Neural progenitor cell (in vitro differentiated cells): ENCODE results near the gene EMP1. TPM values are rescaled to one million over a fixed set of nuclear protein-coding genes. Genes with fewer than 3 reads are reported as not detected.

ENCODE experiments used
- DNase-seq: peaks from one replicate; pipeline ENCODE4 v3.0.0-alpha.2; 2016; ENCODE audit warnings: low spot score
- H2AFZ ChIP-seq: fragments of 200-600 bp; sonication (generic); replicated peaks from 2 replicates; pipeline ENCODE4 v1.6.1; 2016; ENCODE audit warnings: antibody characterized with exemption
- H3F3A ChIP-seq: fragments of 200-600 bp; sonication (generic); 2 replicates; pipeline ENCODE4 v1.6.1; 2016; ENCODE audit warnings: antibody characterized with exemption, low read depth
- H3K27ac ChIP-seq: fragments of 200-600 bp; sonication (generic); 2 replicates; pipeline ENCODE4 v1.5.1; 2016; ENCODE audit warnings: mild to moderate bottlenecking
- H3K27me3 ChIP-seq: fragments of 200-600 bp; sonication (generic); 2 replicates; pipeline ENCODE4 v1.6.1; 2016; ENCODE audit warnings: mild to moderate bottlenecking, moderate library complexity
- H3K36me3 ChIP-seq: fragments of 200-600 bp; sonication (generic); 2 replicates; pipeline ENCODE4 v1.5.1; 2016
- H3K4me1 ChIP-seq: fragments of 200-600 bp; sonication (generic); 2 replicates; pipeline ENCODE4 v1.6.1; 2016; ENCODE audit warnings: mixed run types
- H3K4me2 ChIP-seq: fragments of 200-600 bp; sonication (generic); 2 replicates; pipeline ENCODE4 v1.6.1; 2016
- H3K4me3 ChIP-seq: fragments of 200-600 bp; sonication (generic); 2 replicates; pipeline ENCODE4 v1.5.1; 2016
- H3K79me2 ChIP-seq: fragments of 200-600 bp; sonication (generic); 2 replicates; pipeline ENCODE4 v1.6.1; 2016; ENCODE audit warnings: low read depth
- H3K9ac ChIP-seq: fragments of 200-600 bp; sonication (generic); 2 replicates; pipeline ENCODE4 v1.6.1; 2016
- H3K9me3 ChIP-seq: fragments of 200-600 bp; sonication (generic); 2 replicates; pipeline ENCODE4 v1.5.1; 2016; ENCODE audit warnings: low read depth
- H4K20me1 ChIP-seq: fragments of 200-600 bp; sonication (generic); 2 replicates; pipeline ENCODE4 v1.6.1; 2016; ENCODE audit warnings: low read depth
- H3K27ac Mint-ChIP-seq: 3 replicates; pipeline ENCODE4 v1.8.0; 2021; ENCODE audit warnings: mixed read lengths
- H3K27me3 Mint-ChIP-seq: 2 replicates; pipeline ENCODE4 v1.8.0; 2022; ENCODE audit warnings: low read depth, mild to moderate bottlenecking, inconsistent platforms, moderate library complexity, mixed read lengths; ENCODE audit not compliant: insufficient read depth
- H3K36me3 Mint-ChIP-seq: 3 replicates; pipeline ENCODE4 v1.8.0; 2021; ENCODE audit warnings: mixed read lengths
- H3K4me1 Mint-ChIP-seq: 3 replicates; pipeline ENCODE4 v1.8.0; 2021; ENCODE audit warnings: mixed read lengths
- H3K4me3 Mint-ChIP-seq: 3 replicates; pipeline ENCODE4 v1.8.0; 2021; ENCODE audit warnings: mild to moderate bottlenecking, moderate library complexity, mixed read lengths
- H3K9me3 Mint-ChIP-seq: 3 replicates; pipeline ENCODE4 v1.8.0; 2020; ENCODE audit warnings: mixed read lengths
- EZH2 ChIP-seq: fragments of 200-600 bp; sonication (generic); IDR thresholded peaks from 2 replicates; pipeline ENCODE4 v1.6.1; 2017; ENCODE audit warnings: antibody characterized with exemption, mild to moderate bottlenecking, moderate library complexity
- EZH2phosphoT487 ChIP-seq: fragments of 200-600 bp; sonication (generic); IDR thresholded peaks from 2 replicates; pipeline ENCODE4 v1.6.1; 2017; ENCODE audit warnings: antibody characterized with exemption
- total RNA-seq: library from RNA; depleted of rRNA; stranded (reverse); fragments of >200 nt; gene quantifications from 2 replicates; pipeline ENCODE4 v1.2.3, GENCODE V29; 2015; ENCODE audit warnings: low replicate concordance
- TF ChIP-seq, protein P1 (sequence below): fragments of 200-600 bp; sonication (generic); IDR thresholded peaks from 2 replicates; pipeline ENCODE4 v1.5.1; 2017; ENCODE audit warnings: antibody characterized with exemption, mild to moderate bottlenecking

EMP1 gene
- total RNA-seq, 1 donor from 2014 or later, result not detected

DNA sequence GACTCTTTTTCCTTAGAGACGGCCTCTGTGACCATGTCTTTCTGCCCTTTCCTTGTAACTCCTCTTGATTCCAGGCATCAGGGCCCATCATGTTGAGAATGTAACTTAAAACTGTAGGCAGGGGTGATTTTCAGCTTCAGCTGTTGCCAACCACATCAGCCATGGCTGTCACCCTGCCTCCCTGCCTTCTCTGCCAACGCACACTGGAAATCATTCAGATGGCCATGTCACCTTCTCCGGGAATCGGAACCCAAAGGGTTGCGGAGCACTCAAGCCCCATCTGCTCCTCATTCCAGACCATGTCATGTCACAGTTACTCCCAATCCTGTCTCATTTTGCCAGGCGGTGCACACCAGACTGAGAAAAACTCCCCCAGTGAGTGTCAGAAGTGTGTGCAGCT lies 72.1 kb downstream of the EMP1 start:
- no peak overlapping the region for H3K4me3 Mint-ChIP-seq
- no peak for DNase-seq
- no peaks in the 10 kb centered on the region for H3K36me3 Mint-ChIP-seq
- H3F3A ChIP-seq, result no peaks in the 10 kb centered on the region
- H3K36me3 ChIP-seq, result no peaks in the 10 kb centered on the region
- H2AFZ ChIP-seq, result no peak overlapping the region
- H4K20me1 ChIP-seq, result no peaks in the 10 kb centered on the region
- H3K27me3 Mint-ChIP-seq, result peaks cover 11% of the 10 kb centered on the region
- H3K4me1 ChIP-seq, result no peaks in the 10 kb centered on the region
- H3K9me3 ChIP-seq, result no peaks in the 10 kb centered on the region
- H3K79me2 ChIP-seq, result no peaks in the 10 kb centered on the region
- TF ChIP-seq, protein P1, sequence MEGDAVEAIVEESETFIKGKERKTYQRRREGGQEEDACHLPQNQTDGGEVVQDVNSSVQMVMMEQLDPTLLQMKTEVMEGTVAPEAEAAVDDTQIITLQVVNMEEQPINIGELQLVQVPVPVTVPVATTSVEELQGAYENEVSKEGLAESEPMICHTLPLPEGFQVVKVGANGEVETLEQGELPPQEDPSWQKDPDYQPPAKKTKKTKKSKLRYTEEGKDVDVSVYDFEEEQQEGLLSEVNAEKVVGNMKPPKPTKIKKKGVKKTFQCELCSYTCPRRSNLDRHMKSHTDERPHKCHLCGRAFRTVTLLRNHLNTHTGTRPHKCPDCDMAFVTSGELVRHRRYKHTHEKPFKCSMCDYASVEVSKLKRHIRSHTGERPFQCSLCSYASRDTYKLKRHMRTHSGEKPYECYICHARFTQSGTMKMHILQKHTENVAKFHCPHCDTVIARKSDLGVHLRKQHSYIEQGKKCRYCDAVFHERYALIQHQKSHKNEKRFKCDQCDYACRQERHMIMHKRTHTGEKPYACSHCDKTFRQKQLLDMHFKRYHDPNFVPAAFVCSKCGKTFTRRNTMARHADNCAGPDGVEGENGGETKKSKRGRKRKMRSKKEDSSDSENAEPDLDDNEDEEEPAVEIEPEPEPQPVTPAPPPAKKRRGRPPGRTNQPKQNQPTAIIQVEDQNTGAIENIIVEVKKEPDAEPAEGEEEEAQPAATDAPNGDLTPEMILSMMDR, result no peak
- TF ChIP-seq EZH2phosphoT487 (no peak), EZH2 (no peak)
- no peaks in the 10 kb centered on the region for H3K27me3 ChIP-seq
- no peak overlapping the region for H3K27ac Mint-ChIP-seq
- peaks cover 9% of the 10 kb centered on the region for H3K9me3 Mint-ChIP-seq
- H3K4me3 ChIP-seq, result no peak overlapping the region
- H3K4me2 ChIP-seq, result no peak overlapping the region
- H3K27ac ChIP-seq, result no peak overlapping the region
- no peak overlapping the region for H3K9ac ChIP-seq
- no peaks in the 10 kb centered on the region for H3K4me1 Mint-ChIP-seq

Other genes with a start within 250 kb of the EMP1 start
- not detected in 2 replicates for gene GPRC5D, start 244.6 kb upstream of the EMP1 start, total RNA-seq
- 7.4 and 8.6 TPM in 2 replicates for gene HEBP1, start 196.5 kb upstream of the EMP1 start, total RNA-seq
- 20.8 and 23.1 TPM in 2 replicates for gene FAM234B, start 152.3 kb upstream of the EMP1 start, total RNA-seq
- not detected in 2 replicates for gene GSG1, start 93.1 kb upstream of the EMP1 start, total RNA-seq